ENCODE results near the gene ABAT.
"Not testable (repeated sequence)": the region's sequence is repeated elsewhere in the genome, so short reads cannot be mapped to it uniquely, and the experiment has no call there.

Gene ABAT

GRCh38 chr16:8785408-8785807 lies 111.0 kb downstream of the ABAT start:
- no peak for DNase-seq (ENCODE audit: low read depth in 2 of 2)

DNA sequence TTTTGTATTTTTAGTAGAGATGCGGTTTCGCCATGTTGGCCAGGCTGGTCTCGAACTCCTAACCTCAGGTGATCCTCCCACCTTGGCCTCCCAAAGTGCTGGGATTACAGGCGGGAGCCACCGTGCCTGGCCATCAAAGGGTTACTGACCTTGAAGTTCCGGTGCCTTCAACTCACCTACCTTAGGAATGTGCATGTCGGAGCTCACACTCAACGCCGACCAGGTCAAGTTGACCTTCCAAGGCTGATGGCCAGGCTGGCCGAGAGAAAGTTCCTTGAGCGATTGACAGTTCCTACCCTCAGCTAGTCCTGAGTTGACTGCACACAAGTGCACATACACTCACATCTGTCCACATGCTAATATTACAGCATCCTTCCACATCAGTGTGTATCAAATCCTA lies 111.9 kb downstream of the ABAT start:
- not testable (repeated sequence) for DNase-seq (ENCODE audit: low read depth in 2 of 2)

- DNase-seq (ENCODE audit: low read depth in 2 of 2), result no peak
Observed at GRCh38 chr16:8788578-8789172, 114.3 kb downstream of the ABAT start.

DNA sequence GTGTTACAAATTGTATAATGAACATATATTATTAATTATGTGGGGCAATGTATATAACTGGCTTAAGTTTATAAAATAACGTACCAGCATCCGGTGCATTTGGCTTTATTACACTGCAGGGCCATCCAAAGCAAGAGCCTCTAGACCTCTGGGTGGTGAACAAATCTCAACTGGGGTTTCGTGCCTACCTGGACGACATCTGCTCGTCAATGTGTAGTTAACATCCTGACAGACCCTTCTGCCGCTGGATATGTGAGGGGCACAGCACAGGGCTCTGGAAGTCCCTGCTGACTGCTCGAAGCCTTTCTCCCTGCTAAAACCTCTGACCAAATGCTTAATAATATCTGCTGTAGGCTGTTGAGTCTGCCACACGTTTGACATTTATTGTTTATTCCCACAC lies 120.7 kb downstream of the ABAT start:
- DNase-seq (ENCODE audit: low read depth in 2 of 2), result no peak

DNA sequence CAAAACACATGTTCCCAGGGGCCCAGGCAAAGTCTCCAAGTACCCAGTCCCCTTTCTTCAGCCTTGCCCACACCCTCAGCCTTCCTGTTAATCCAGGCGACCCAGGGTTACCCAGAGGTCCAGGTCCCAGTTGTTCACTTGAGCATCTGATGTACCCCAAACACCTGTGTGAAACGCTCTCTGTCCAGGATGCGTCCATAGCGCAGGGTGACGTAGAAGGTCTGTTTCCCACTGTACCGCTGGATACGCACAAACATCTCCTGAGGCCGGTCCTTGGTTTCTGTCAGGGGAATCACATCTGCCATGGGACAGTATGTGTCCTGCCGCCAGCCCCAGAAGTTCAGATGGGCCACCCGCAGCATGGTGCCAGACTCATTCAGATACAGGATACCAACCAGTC lies 121.4 kb downstream of the ABAT start:
- DNase-seq (ENCODE audit: low read depth in 2 of 2), result no peak

DNA sequence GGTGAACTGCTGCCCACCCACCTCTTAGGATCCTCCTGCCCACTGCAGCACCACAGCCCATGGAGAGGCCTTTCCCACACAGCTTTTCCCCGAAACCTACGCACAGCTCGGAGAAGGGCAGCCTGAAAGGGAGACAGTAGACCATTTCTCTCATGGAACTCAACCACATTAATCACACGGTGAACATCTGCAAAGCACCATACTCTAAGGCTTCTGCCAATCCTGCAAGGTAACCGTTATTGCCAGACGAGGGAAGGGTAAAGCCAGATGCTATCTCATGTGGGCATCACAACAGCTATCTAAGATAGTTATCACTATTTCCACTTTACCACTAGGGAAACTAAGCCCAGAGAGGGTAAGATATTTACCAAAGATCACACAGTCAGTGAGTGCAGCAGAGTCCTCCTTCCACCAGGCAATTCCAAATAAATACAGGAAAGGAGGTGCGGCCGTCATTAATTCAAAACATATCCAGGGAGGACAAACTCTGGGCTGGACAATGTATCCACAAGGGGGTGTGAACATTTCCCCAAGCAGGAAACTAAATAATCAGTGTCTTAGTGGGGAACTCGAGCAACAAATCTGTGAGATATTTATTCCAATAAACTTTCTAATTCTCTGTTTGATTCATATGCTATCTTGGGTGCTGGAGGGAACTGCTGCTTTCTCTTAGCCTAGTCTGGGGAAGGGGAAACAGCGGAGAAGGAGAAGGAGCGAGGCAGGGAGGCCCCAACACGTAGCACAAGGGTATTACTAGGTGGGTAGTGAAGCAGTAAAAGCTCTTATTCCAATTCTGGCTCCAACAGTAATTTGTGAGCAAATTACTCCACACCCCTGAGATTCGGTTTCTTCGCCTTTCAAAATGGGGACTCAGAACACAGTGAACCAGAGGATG lies 122.3 kb downstream of the ABAT start:
- DNase-seq (ENCODE audit: low read depth in 2 of 2), result no peak

GRCh38 chr16:8797364-8798173 lies 123.2 kb downstream of the ABAT start, which contains the start of the genes PMM2 and TMEM186:
Gene PMM2 (plus strand): TSS chr16:8797839. CDS start chr16:8797883, 44 bp downstream.
Gene TMEM186 (minus strand): TSS chr16:8797639. CDS start chr16:8797614, 25 bp downstream.
- peak; percentile 94 to 95 for DNase-seq (ENCODE audit: low read depth in 2 of 2)

- DNase-seq (ENCODE audit: low read depth in 2 of 2), result peak in 1 of 2 donors; percentile 19
Observed at GRCh38 chr16:8798174-8798527, 123.7 kb downstream of the ABAT start.

GRCh38 chr16:8798535-8799157 lies 124.2 kb downstream of the ABAT start:
- DNase-seq (ENCODE audit: low read depth in 2 of 2), result no peak

GRCh38 chr16:8801701-8802100 lies 127.3 kb downstream of the ABAT start:
- DNase-seq (ENCODE audit: low read depth in 2 of 2), result no peak

DNA sequence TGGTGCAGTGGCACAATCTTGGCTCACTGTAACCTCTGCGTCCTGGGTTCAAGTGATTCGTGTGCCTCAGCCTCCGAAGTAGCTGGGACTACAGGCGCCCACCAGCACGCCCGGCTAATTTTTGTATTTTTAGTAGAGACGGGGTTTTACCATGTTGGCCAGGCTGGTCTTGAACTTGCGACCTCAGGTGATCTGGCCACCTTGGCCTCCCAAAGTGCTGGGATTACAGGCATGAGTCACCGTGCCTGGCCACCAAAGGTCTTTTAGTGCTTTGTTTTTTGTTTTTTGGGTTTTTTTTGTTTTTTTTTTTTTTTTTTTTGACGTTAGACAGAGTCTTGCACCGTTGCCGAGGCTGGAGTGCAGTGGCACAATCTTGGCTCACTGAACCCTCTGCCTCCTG lies 129.3 kb downstream of the ABAT start:
- DNase-seq (ENCODE audit: low read depth in 2 of 2), result not testable (repeated sequence)

DNA sequence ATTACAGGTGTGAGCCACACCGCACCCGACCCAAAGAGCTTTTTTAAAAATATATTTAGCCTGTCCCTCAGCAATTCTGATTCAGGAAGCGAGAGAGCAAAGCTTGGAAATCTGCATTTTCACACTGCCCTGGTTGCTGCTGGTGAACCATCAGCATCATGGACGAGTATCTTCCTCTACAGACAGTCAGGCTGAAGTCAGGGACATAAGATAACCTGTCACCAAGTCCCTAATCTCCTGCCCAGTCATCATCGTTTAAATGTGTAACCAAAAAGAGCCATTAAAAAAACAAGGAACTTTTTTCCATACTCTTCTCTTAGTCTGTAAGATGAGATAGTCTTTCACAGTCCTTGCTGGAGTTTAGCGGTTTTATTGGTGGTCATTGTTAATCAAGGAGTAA lies 129.9 kb downstream of the ABAT start:
- no peak for DNase-seq (ENCODE audit: low read depth in 2 of 2)

DNA sequence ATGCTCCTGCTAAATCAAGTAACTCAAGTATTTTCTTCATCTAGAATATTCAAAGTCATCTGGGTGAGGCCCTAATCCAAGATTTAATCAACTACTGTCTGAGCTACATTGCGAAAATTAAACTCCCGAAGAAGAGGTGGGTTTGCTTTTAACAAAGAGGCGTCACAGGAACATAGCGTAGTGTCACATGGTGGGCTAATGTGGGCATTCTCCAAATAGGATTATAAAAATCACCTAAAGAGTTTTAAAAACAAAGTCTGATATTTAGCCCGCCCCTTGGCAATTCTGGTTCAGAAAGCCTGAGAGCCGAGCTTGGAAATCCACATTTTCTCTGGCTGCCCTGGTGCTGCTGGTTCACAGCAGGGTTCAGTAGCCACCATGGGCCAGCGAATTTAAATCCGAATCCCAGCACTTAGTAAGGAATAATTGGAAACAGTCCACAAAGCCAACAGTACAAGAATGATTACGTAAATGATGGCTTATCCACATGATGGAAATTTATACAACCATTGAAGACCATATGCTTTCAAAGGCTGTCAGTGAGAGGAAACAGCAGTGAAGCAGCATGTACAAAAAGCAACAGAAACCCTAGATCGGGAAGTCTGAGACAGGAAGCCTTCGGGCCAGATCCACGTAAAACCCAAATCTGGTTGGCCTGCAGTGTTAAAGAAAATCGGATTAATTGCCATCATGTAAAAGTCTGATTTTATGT lies 132.0 kb downstream of the ABAT start:
- DNase-seq (ENCODE audit: low read depth in 2 of 2), result no peak

- no peak for DNase-seq (ENCODE audit: low read depth in 2 of 2)
Observed at GRCh38 chr16:8807189-8807588, 132.8 kb downstream of the ABAT start.

DNA sequence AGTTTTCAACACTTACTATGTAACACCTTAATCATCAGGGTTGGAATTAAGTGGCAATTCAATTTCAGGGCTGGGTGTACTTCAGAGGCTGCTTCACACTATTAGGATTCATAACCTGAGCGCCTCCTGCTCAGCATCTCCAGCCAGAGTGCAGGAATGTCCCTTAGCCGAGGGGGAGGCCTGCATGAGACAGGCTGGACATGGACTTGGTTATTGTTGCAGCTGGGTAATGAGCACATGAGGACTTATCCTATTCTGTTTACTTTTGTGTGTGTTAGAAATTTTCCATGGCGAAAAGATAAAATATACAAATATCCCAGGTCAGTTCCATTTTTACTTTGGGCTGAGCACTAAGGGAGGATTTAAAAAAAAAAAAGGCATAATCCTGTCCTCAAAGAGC lies 133.6 kb downstream of the ABAT start:
- DNase-seq (ENCODE audit: low read depth in 2 of 2), result no peak

GRCh38 chr16:8808613-8809353 lies 134.4 kb downstream of the ABAT start:
- no peak for DNase-seq (ENCODE audit: low read depth in 2 of 2)

DNA sequence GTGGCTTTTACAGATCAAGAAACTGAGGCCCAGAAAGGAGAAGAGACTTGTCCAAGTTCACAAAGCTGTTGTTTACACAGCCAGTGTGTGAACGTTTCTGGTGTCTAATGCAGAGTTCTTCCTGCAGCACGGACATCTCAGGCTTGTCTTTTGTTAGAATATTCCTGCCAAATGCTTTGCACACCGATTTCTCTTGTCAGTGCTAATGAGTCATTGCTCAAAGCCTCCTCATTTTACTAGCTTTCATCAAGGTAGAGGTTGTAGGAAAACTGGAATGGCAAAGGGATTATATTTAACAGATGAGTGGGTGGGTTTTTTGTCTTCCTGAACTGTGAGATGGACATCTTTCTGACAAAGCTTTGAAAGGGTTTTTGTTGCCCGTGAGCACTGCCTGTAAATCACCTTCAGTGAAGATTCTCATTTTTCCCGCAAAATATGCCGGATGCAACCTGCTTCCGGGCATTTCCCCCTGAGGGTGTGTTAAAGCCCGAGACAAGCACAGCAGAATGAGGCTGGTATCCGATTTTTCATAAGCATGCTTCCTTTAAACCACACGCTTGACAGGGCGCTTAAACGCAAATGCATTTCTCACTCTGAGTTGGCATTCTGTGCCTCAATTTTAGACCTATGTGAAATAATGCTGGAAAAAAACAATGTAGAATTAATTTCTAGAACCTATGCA lies 137.9 kb downstream of the ABAT start:
- DNase-seq (ENCODE audit: low read depth in 2 of 2), result no peak

DNA sequence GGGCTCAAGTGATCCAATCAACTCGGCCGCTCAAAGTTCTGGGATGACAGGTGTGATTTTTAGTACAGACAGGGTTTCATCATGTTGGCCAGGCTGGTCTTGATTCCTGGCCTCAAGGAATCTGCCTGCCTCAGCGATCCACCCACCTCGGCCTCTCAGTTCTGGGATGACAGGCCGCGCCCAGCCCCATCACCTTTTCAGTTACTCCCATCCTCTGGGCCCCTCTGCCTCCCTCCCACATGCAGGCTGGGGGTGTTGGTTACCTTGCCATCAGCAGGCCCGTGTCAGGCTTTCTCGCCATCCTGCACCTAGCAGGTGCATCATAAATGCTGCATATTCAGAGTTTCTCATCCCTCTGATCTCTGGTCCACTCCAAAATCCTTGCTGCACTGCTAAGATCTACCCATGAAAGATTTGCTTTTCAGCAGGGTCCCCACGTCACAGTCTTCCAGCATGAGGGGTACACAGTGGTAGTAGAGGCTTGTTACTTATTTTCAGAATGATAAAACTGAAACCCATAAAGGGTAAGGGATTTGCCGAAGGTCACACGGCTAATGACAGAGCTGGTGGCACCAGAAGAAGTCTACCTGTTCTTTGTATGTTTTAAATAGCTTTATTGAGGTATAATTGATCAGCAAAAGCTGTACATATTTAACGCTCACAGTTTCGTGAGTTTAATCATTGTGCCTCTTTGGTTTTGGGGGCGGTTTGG lies 139.8 kb downstream of the ABAT start:
- DNase-seq (ENCODE audit: low read depth in 2 of 2), result no peak

GRCh38 chr16:8816967-8817655 lies 142.7 kb downstream of the ABAT start:
- no peak for DNase-seq (ENCODE audit: low read depth in 2 of 2)

Data from stimulated activated CD8-positive, alpha-beta memory T cell treated with anti-CD3 and anti-CD28 coated beads, Interleukin-15, amount 100 ng/mL, for 48 hours (primary cell).